Panc1 (cell line): Measurements from ENCODE around the gene ELAVL1. TPM values are rescaled to one million over a fixed set of nuclear protein-coding genes. Genes with fewer than 3 reads are reported as not detected.
A peak's percentile ranks its signal among the peaks of the same experiment; 100 is the strongest.

Source experiments
- ATAC-seq: fragments of 200-7000 bp; cut with Tn5 transposase; 2 replicates; pipeline ENCODE4 v1.9.1; 2020; ENCODE audit warnings: mild to moderate bottlenecking, moderate library complexity
- BruUV-seq: library from RNA; stranded (reverse); fragments of 400-500 nt; replicated peaks from 2 replicates; lab custom pipeline; 2021; lab: Mats Ljungman, UMichigan
- CTCF ChIA-PET: fragments of 300-600 bp; sonication (Branson Sonifier 250); formaldehyde crosslinking; loops from one replicate; lab custom pipeline; 2022; ENCODE audit warnings: antibody characterized with exemption; lab: Charles Lee
- POLR2A ChIA-PET: fragments of 300-600 bp; sonication (Branson Sonifier 250); formaldehyde crosslinking; loops from one replicate; lab custom pipeline; 2022; ENCODE audit warnings: antibody characterized with exemption; lab: Charles Lee
- DNase-seq: peaks from one replicate; pipeline ENCODE4 v3.0.0-alpha.2; 2010; ENCODE audit warnings: low read depth, low spot score
- H3K27ac ChIP-seq: 2 replicates; pipeline ENCODE4 v1.5.1; 2011; ENCODE audit warnings: mild to moderate bottlenecking, low read length, inconsistent platforms
- H3K27me3 ChIP-seq: fragments of 200-500 bp; sonication (Bioruptor generic); 2 replicates; pipeline ENCODE4 v1.6.0; 2014; ENCODE audit warnings: low read length, inconsistent platforms; ENCODE audit not compliant: control insufficient read depth, insufficient read depth
- H3K36me3 ChIP-seq: fragments of 200-500 bp; sonication (Bioruptor generic); 2 replicates; pipeline ENCODE4 v1.5.1; 2014; ENCODE audit warnings: inconsistent platforms, mild to moderate bottlenecking, low read length, moderate library complexity; ENCODE audit not compliant: control insufficient read depth, insufficient read depth
- H3K4me1 ChIP-seq: 2 replicates; pipeline ENCODE4 v1.5.1; 2011; ENCODE audit warnings: inconsistent platforms, mild to moderate bottlenecking, low read length, moderate library complexity; ENCODE audit not compliant: control insufficient read depth, insufficient read depth
- H3K4me3 ChIP-seq, 2 experiments: 2 replicates each; pipeline ENCODE4 v1.5.1; 2011 to 2012; ENCODE audit warnings: low read depth in 2 of 2, low read length in 2 of 2, mild to moderate bottlenecking in 2 of 2, inconsistent platforms in 1 of 2, moderate library complexity in 1 of 2
- H3K9me3 ChIP-seq: fragments of 200-500 bp; sonication (Bioruptor generic); 2 replicates; pipeline ENCODE4 v1.5.1; 2014; ENCODE audit warnings: low read depth, mild to moderate bottlenecking, inconsistent platforms, low read length, moderate library complexity; ENCODE audit not compliant: control insufficient read depth, insufficient read depth
- CTCF ChIP-seq: fragments of 450-650 bp; IDR thresholded peaks from 2 replicates; pipeline ENCODE4 v1.5.1; 2017; ENCODE audit warnings: mild to moderate bottlenecking
- POLR2AphosphoS5 ChIP-seq: IDR thresholded peaks from 2 replicates; pipeline ENCODE4 v1.6.1; 2012; ENCODE audit warnings: mild to moderate bottlenecking, low read depth, low read length, moderate library complexity
- REST ChIP-seq, 2 experiments: IDR thresholded peaks; 2 replicates each; pipeline ENCODE4 v1.6.1; 2011 to 2012; ENCODE audit warnings: low read depth in 2 of 2, control low read depth in 1 of 2, low read length in 1 of 2, mild to moderate bottlenecking in 1 of 2, moderate library complexity in 1 of 2; ENCODE audit not compliant: insufficient read depth in 1 of 2
- SIN3A ChIP-seq: IDR thresholded peaks from 2 replicates; pipeline ENCODE4 v1.6.1; 2012; ENCODE audit warnings: low read depth, mild to moderate bottlenecking, low read length, moderate library complexity, borderline replicate concordance; ENCODE audit not compliant: insufficient read depth
- TCF7L2 ChIP-seq: IDR thresholded peaks from 2 replicates; pipeline ENCODE4 v1.6.1; 2011; ENCODE audit warnings: mild to moderate bottlenecking, low read depth, low read length, inconsistent platforms
- in situ Hi-C: cut with HindIII; loops from 2 replicates; pipeline ENCODE4 v1.10.0; 2016; ENCODE audit warnings: low sequenced_read_pairs, low pct_unique_long_range_greater_than_20kb
- intact Hi-C: fragments of 100-400 bp; cut with micrococcal nuclease; formaldehyde crosslinking; loops from one replicate; pipeline ENCODE4 v1.10.0; 2022; ENCODE audit not compliant: unreplicated experiment
- total RNA-seq: library from RNA; stranded (reverse); gene quantifications from one replicate; pipeline ENCODE4 v1.2.1, GENCODE V29; 2021; ENCODE audit not compliant: unreplicated experiment

Gene ELAVL1
- total RNA-seq, 1 experiment from 2014 or later: 123 TPM

GRCh38 chr19:7916955-7917266 is 88.5 kb downstream of the ELAVL1 start:
- DNase-seq (no peak), ATAC-seq (no peak)
- Histone ChIP-seq H3K36me3 (no peaks in the 10 kb centered on the region; the same call in 1 of the 2 replicates), H3K27me3 (no peaks in the 10 kb centered on the region), H3K4me1 (peaks cover 13% of the 10 kb centered on the region), H3K27ac (peak overlapping the region; percentile 66), H3K4me3 (peak overlapping the region; percentile 61 to 62), H3K9me3 (no peaks in the 10 kb centered on the region)
- no TSS peak for BruUV-seq
- in situ Hi-C loops (no loop called here), intact Hi-C loops (no loop called here)
- POLR2A ChIA-PET: interaction anchor here (1.3 kb wide), 1 partner anchor 27 kb away, joined by 4 read pairs; the partner anchor contains the start of gene TIMM44
- CTCF ChIA-PET: no interaction called here
- no peak for TF ChIP-seq CTCF
- no peak for TF ChIP-seq REST (IDR thresholded peaks at IDR 0.05; ENCODE audit: insufficient read depth in 1 of 2, low read depth in 2 of 2, low read length in 1 of 2)
- no peak for TF ChIP-seq TCF7L2
- no peak for TF ChIP-seq POLR2AphosphoS5
- no peak for TF ChIP-seq SIN3A

- Histone ChIP-seq H3K27me3 (no peaks in the 10 kb centered on the region), H3K9me3 (no peaks in the 10 kb centered on the region), H3K4me1 (peaks cover 10% of the 10 kb centered on the region), H3K27ac (peak overlapping the region; percentile 48; the same call in 1 of the 2 replicates), H3K4me3 (peak overlapping the region; percentile 61 to 62), H3K36me3 (no peaks in the 10 kb centered on the region; the same call in 1 of the 2 replicates)
- TF ChIP-seq SIN3A (0 out of 2 replicates have a peak, but pooled peaks have one; percentile 32), TCF7L2 (no peak), CTCF (peak; percentile 30), REST (IDR thresholded peaks at IDR 0.05; ENCODE audit: insufficient read depth in 1 of 2, low read depth in 2 of 2, low read length in 1 of 2) (no peak), POLR2AphosphoS5 (no peak)
- DNase-seq (no peak), ATAC-seq (peak; percentile 13; the same call in 1 of the 2 replicates)
- BruUV-seq: no TSS peak
- ChIA-PET POLR2A (interaction anchor here (1.3 kb wide), 1 partner anchor 27 kb away, joined by 4 read pairs; the partner anchor contains the start of gene TIMM44), CTCF (no interaction called here)
- intact Hi-C loops: no loop called here
- in situ Hi-C loops: no loop called here
Observed at GRCh38 chr19:7916103-7916954, 89.1 kb downstream of the ELAVL1 start.
